ENCODE data around the gene ZNF787.

The ZNF787 gene

DNA sequence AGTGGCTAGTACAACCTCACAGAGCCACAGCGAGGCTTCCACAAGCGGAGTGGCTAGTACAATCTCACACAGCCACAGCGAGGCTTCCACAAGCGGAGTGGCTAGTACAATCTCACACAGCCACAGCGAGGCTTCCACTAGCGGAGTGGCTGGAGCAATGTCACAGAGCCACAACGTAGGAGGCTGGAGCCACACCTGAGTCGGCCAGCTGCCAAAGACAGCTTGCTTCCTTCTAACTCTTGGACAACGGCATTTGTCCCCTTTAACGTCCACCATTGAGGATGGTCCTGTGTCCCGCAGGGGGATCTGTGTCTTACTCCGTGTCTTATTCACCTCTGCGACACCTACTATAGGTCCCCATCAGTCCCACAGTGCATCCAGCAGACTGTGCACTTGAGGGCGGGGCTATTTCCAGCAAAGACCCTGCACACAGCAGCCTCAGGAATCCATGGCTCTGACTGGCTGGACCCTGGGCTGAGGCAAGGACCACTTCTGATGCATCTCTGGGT, 3.7 kb downstream of the ZNF787 start:
- H3K4me1 ChIP-seq (ENCODE audit: control insufficient read depth in 1 of 2, insufficient read depth in 2 of 2, low read length in 2 of 2): peaks cover 9 to 23% of the 10 kb centered on the region in 2 experiments
- no peak overlapping the region for H4K8ac ChIP-seq (ENCODE audit: low read depth, low read length)
- H3K9me3 ChIP-seq (ENCODE audit: insufficient read depth, low read depth, low read length): peaks cover 4% of the 10 kb centered on the region
- H3K9ac ChIP-seq (ENCODE audit: low read length): no peak overlapping the region
- no peak overlapping the region for H2BK5ac ChIP-seq (ENCODE audit: low read depth, low read length, poor library complexity)
- no peak overlapping the region for H3K23ac ChIP-seq (ENCODE audit: low read length)
- no peaks in the 10 kb centered on the region for H3K27me3 ChIP-seq (ENCODE audit: insufficient read depth, low read length)
- peak overlapping the region; percentile 99 for H3K4ac ChIP-seq (ENCODE audit: low read depth, low read length)
- no peak overlapping the region for H2AK5ac ChIP-seq (ENCODE audit: low read length)
- H2BK120ac ChIP-seq (ENCODE audit: insufficient read depth, low read length, poor library complexity): no peak overlapping the region
- WGBS (ENCODE audit: extremely low coverage, insufficient coverage, insufficient read length): no CpG with 5 or more reads among the region's 14 CpGs
- H3K18ac ChIP-seq (ENCODE audit: low read length): no peak overlapping the region
- no peak overlapping the region for H3K14ac ChIP-seq (ENCODE audit: low read length)
- no peak overlapping the region for H2BK12ac ChIP-seq (ENCODE audit: low read length)
- H3K79me2 ChIP-seq (ENCODE audit: control insufficient read depth, insufficient read depth, low read length, poor library complexity): peaks cover 58% of the 10 kb centered on the region
- no peak overlapping the region for H3K4me3 ChIP-seq (ENCODE audit: low read depth, low read length)
- H3K79me1 ChIP-seq (ENCODE audit: low read length): peaks cover 11% of the 10 kb centered on the region
- no peak overlapping the region for H4K91ac ChIP-seq (ENCODE audit: low read depth, low read length)
- H3K4me2 ChIP-seq (ENCODE audit: low read length): no peak overlapping the region
- no peak overlapping the region for H2AFZ ChIP-seq (ENCODE audit: insufficient read depth, low read length, poor library complexity)
- no peak overlapping the region for H4K12ac ChIP-seq (ENCODE audit: low read depth, low read length)
- no peak for DNase-seq
- no peak overlapping the region for H3K27ac ChIP-seq (ENCODE audit: low read depth, low read length)
- peaks cover 25% of the 10 kb centered on the region in 2 experiments for H3K36me3 ChIP-seq (ENCODE audit: control insufficient read depth in 1 of 2, insufficient read depth in 2 of 2, low read length in 2 of 2)

- Histone ChIP-seq H2BK12ac (ENCODE audit: low read length) (no peak overlapping the region), H2BK120ac (ENCODE audit: insufficient read depth, low read length, poor library complexity) (no peak overlapping the region), H4K8ac (ENCODE audit: low read depth, low read length) (no peak overlapping the region), H3K9me3 (ENCODE audit: insufficient read depth, low read depth, low read length) (peaks cover 4% of the 10 kb centered on the region), H4K12ac (ENCODE audit: low read depth, low read length) (no peak overlapping the region), H3K4ac (ENCODE audit: low read depth, low read length) (peak overlapping the region; percentile 99), H2AK5ac (ENCODE audit: low read length) (no peak overlapping the region), H3K4me3 (ENCODE audit: low read depth, low read length) (no peak overlapping the region), H3K4me1 (ENCODE audit: control insufficient read depth in 1 of 2, insufficient read depth in 2 of 2, low read length in 2 of 2) (peaks cover 11 to 21% of the 10 kb centered on the region in 2 experiments), H3K36me3 (ENCODE audit: control insufficient read depth in 1 of 2, insufficient read depth in 2 of 2, low read length in 2 of 2) (peaks cover 25 to 26% of the 10 kb centered on the region in 2 experiments), H3K27ac (ENCODE audit: low read depth, low read length) (no peak overlapping the region), H3K79me2 (ENCODE audit: control insufficient read depth, insufficient read depth, low read length, poor library complexity) (peaks cover 63% of the 10 kb centered on the region), H2BK5ac (ENCODE audit: low read depth, low read length, poor library complexity) (no peak overlapping the region), H4K91ac (ENCODE audit: low read depth, low read length) (no peak overlapping the region), H3K4me2 (ENCODE audit: low read length) (no peak overlapping the region), H3K9ac (ENCODE audit: low read length) (no peak overlapping the region), H3K23ac (ENCODE audit: low read length) (no peak overlapping the region), H3K18ac (ENCODE audit: low read length) (no peak overlapping the region), H2AFZ (ENCODE audit: insufficient read depth, low read length, poor library complexity) (no peak overlapping the region), H3K79me1 (ENCODE audit: low read length) (peaks cover 11% of the 10 kb centered on the region), H3K27me3 (ENCODE audit: insufficient read depth, low read length) (no peaks in the 10 kb centered on the region), H3K14ac (ENCODE audit: low read length) (no peak overlapping the region)
- DNase-seq: no peak
- WGBS (ENCODE audit: extremely low coverage, insufficient coverage, insufficient read length): no CpG with 5 or more reads among the region's 6 CpGs
Measured at GRCh38 chr19:56116606-56117005, 4.5 kb downstream of the ZNF787 start.

- H3K4me1 ChIP-seq (ENCODE audit: control insufficient read depth in 1 of 2, insufficient read depth in 2 of 2, low read length in 2 of 2): peaks cover 22 to 31% of the 10 kb centered on the region in 2 experiments
- H3K4ac ChIP-seq (ENCODE audit: low read depth, low read length): peak overlapping the region; percentile 87
- no peak overlapping the region for H3K4me2 ChIP-seq (ENCODE audit: low read length)
- H3K79me2 ChIP-seq (ENCODE audit: control insufficient read depth, insufficient read depth, low read length, poor library complexity): peaks cover 67% of the 10 kb centered on the region
- no peak overlapping the region for H3K23ac ChIP-seq (ENCODE audit: low read length)
- no CpG with 5 or more reads among the region's 21 CpGs for WGBS (ENCODE audit: extremely low coverage, insufficient coverage, insufficient read length)
- H2BK12ac ChIP-seq (ENCODE audit: low read length): no peak overlapping the region
- DNase-seq: peak in 1 of 2 donors; percentile 50
- peaks cover 7% of the 10 kb centered on the region for H3K79me1 ChIP-seq (ENCODE audit: low read length)
- no peak overlapping the region for H3K4me3 ChIP-seq (ENCODE audit: low read depth, low read length)
- H3K27me3 ChIP-seq (ENCODE audit: insufficient read depth, low read length): no peaks in the 10 kb centered on the region
- H3K27ac ChIP-seq (ENCODE audit: low read depth, low read length): no peak overlapping the region
- no peak overlapping the region for H2BK5ac ChIP-seq (ENCODE audit: low read depth, low read length, poor library complexity)
- no peak overlapping the region for H3K9ac ChIP-seq (ENCODE audit: low read length)
- H3K36me3 ChIP-seq (ENCODE audit: control insufficient read depth in 1 of 2, insufficient read depth in 2 of 2, low read length in 2 of 2): peaks cover 27 to 28% of the 10 kb centered on the region in 2 experiments
- H4K12ac ChIP-seq (ENCODE audit: low read depth, low read length): no peak overlapping the region
- H2AK5ac ChIP-seq (ENCODE audit: low read length): no peak overlapping the region
- no peak overlapping the region for H2BK120ac ChIP-seq (ENCODE audit: insufficient read depth, low read length, poor library complexity)
- no peak overlapping the region for H2AFZ ChIP-seq (ENCODE audit: insufficient read depth, low read length, poor library complexity)
- peaks cover 4% of the 10 kb centered on the region for H3K9me3 ChIP-seq (ENCODE audit: insufficient read depth, low read depth, low read length)
- no peak overlapping the region for H4K91ac ChIP-seq (ENCODE audit: low read depth, low read length)
- H3K18ac ChIP-seq (ENCODE audit: low read length): no peak overlapping the region
- H3K14ac ChIP-seq (ENCODE audit: low read length): no peak overlapping the region
- H4K8ac ChIP-seq (ENCODE audit: low read depth, low read length): no peak overlapping the region
Measured at GRCh38 chr19:56115490-56115889, 5.6 kb downstream of the ZNF787 start.

GRCh38 chr19:56114778-56115110, 6.4 kb downstream of the ZNF787 start:
- Histone ChIP-seq H3K18ac (ENCODE audit: low read length) (no peak overlapping the region), H3K4me1 (ENCODE audit: control insufficient read depth in 1 of 2, insufficient read depth in 2 of 2, low read length in 2 of 2) (peaks cover 20 to 29% of the 10 kb centered on the region in 2 experiments), H3K36me3 (ENCODE audit: control insufficient read depth in 1 of 2, insufficient read depth in 2 of 2, low read length in 2 of 2) (peaks cover 27 to 28% of the 10 kb centered on the region in 2 experiments), H3K14ac (ENCODE audit: low read length) (no peak overlapping the region), H3K9ac (ENCODE audit: low read length) (no peak overlapping the region), H3K4ac (ENCODE audit: low read depth, low read length) (peak overlapping the region; percentile 96), H3K27ac (ENCODE audit: low read depth, low read length) (no peak overlapping the region), H2BK5ac (ENCODE audit: low read depth, low read length, poor library complexity) (no peak overlapping the region), H3K79me1 (ENCODE audit: low read length) (peaks cover under 1% of the 10 kb centered on the region), H2BK12ac (ENCODE audit: low read length) (no peak overlapping the region), H3K4me2 (ENCODE audit: low read length) (no peak overlapping the region), H3K79me2 (ENCODE audit: control insufficient read depth, insufficient read depth, low read length, poor library complexity) (peaks cover 62% of the 10 kb centered on the region), H3K23ac (ENCODE audit: low read length) (no peak overlapping the region), H2BK120ac (ENCODE audit: insufficient read depth, low read length, poor library complexity) (no peak overlapping the region), H4K8ac (ENCODE audit: low read depth, low read length) (no peak overlapping the region), H3K27me3 (ENCODE audit: insufficient read depth, low read length) (no peaks in the 10 kb centered on the region), H3K4me3 (ENCODE audit: low read depth, low read length) (no peak overlapping the region), H4K91ac (ENCODE audit: low read depth, low read length) (no peak overlapping the region), H4K12ac (ENCODE audit: low read depth, low read length) (no peak overlapping the region), H3K9me3 (ENCODE audit: insufficient read depth, low read depth, low read length) (peaks cover 4% of the 10 kb centered on the region), H2AFZ (ENCODE audit: insufficient read depth, low read length, poor library complexity) (peak overlapping the region; percentile 19), H2AK5ac (ENCODE audit: low read length) (no peak overlapping the region)
- DNase-seq: no peak
- WGBS (ENCODE audit: extremely low coverage, insufficient coverage, insufficient read length): no CpG with 5 or more reads among the region's 10 CpGs

Data from trophoblast cell (in vitro differentiated cells and primary cell).